Measurements from ENCODE around the gene WHAMM. TPM values are rescaled to one million over a fixed set of nuclear protein-coding genes. Genes with fewer than 3 reads are reported as not detected.
"Not testable (repeated sequence)": the region's sequence is repeated elsewhere in the genome, so short reads cannot be mapped to it uniquely, and the experiment has no call there.

Gene WHAMM
- total RNA-seq, 6 experiments from 2014 or later = 3.7 to 6.5 (median 4.7) TPM

- 0% methylated on average over 22 of the region's 81 CpGs for WGBS (ENCODE audit: insufficient coverage, low coverage, low lambda C conversion rate, missing lambda C conversion rate)
- peak; percentile 37 to 63 (median 58) for DNase-seq
- peak in 3 of 4 donors; percentile 7 to 43 (median 32) for ATAC-seq
- intact Hi-C loops (cut with DNase I) = no loop called here
- peak overlapping the region; percentile 83 to 92 (median 83) for H3K4me3 ChIP-seq
- TF ChIP-seq CTCF (IDR thresholded peaks at IDR 0.05) (no peak), POLR2A (IDR thresholded peaks at IDR 0.05) (no peak)
- H3K36me3 ChIP-seq = peaks cover 0 to 12% (median 7%) of the 10 kb centered on the region in 4 donors
- peaks cover 0 to 28% (median 10%) of the 10 kb centered on the region in 4 donors for H3K4me1 ChIP-seq
- H3K27me3 ChIP-seq = no peaks in the 10 kb centered on the region
- peak overlapping the region; percentile 97 to 99 (median 99) for H3K27ac ChIP-seq
- H3K9me3 ChIP-seq = no peaks in the 10 kb centered on the region
Measured at GRCh38 chr15:82810061-82810889, 847 bp downstream of the WHAMM start.

- 0% methylated on average over 6 of the region's 6 CpGs for WGBS (ENCODE audit: insufficient coverage, low coverage, low lambda C conversion rate, missing lambda C conversion rate)
- DNase-seq = no peak
- TF ChIP-seq CTCF (IDR thresholded peaks at IDR 0.05) (no peak), POLR2A (IDR thresholded peaks at IDR 0.05) (no peak)
- no peaks in the 10 kb centered on the region for H3K9me3 ChIP-seq
- no peaks in the 10 kb centered on the region for H3K27me3 ChIP-seq
- H3K4me1 ChIP-seq = peaks cover 0 to 28% (median 10%) of the 10 kb centered on the region in 4 donors
- intact Hi-C loops (cut with DNase I) = no loop called here
- peaks cover 0 to 19% (median 10%) of the 10 kb centered on the region in 4 donors for H3K36me3 ChIP-seq
- ATAC-seq = no peak
- peak overlapping the region; percentile 97 to 99 (median 99) for H3K27ac ChIP-seq
- H3K4me3 ChIP-seq = peak overlapping the region; percentile 83 to 92 (median 83)
Measured at GRCh38 chr15:82810890-82811426, 1.5 kb downstream of the WHAMM start.

- H3K9me3 ChIP-seq = no peaks in the 10 kb centered on the region
- H3K27ac ChIP-seq = no peak overlapping the region
- peaks cover 0 to 28% (median 10%) of the 10 kb centered on the region in 4 donors for H3K4me1 ChIP-seq
- H3K4me3 ChIP-seq = no peak overlapping the region
- intact Hi-C loops (cut with DNase I) = no loop called here
- no peak for DNase-seq
- peaks cover 0 to 37% (median 15%) of the 10 kb centered on the region in 4 donors for H3K36me3 ChIP-seq
- no peak for TF ChIP-seq POLR2A (IDR thresholded peaks at IDR 0.05)
- TF ChIP-seq CTCF (IDR thresholded peaks at IDR 0.05) = no peak
- no peaks in the 10 kb centered on the region for H3K27me3 ChIP-seq
- no peak for ATAC-seq
- WGBS (ENCODE audit: insufficient coverage, low coverage, low lambda C conversion rate, missing lambda C conversion rate) = 88% methylated on average over 4 of the region's 4 CpGs
Measured at GRCh38 chr15:82812994-82813393, 3.6 kb downstream of the WHAMM start.

- DNase-seq (no peak), ATAC-seq (no peak)
- Histone ChIP-seq H3K4me3 (no peak overlapping the region), H3K36me3 (peaks cover 0 to 79% (median 31%) of the 10 kb centered on the region in 4 donors), H3K27ac (no peak overlapping the region), H3K27me3 (no peaks in the 10 kb centered on the region), H3K4me1 (no peaks in the 10 kb centered on the region), H3K9me3 (no peaks in the 10 kb centered on the region)
- intact Hi-C loops (cut with DNase I) = no loop called here
- TF ChIP-seq POLR2A (IDR thresholded peaks at IDR 0.05) (no peak), CTCF (IDR thresholded peaks at IDR 0.05) (no peak)
Measured at GRCh38 chr15:82820128-82820527, 10.7 kb downstream of the WHAMM start.

- intact Hi-C loops (cut with DNase I); H3K27ac ChIP-seq; H3K4me3 ChIP-seq; H3K9me3 ChIP-seq; ATAC-seq; DNase-seq; H3K4me1 ChIP-seq; H3K27me3 ChIP-seq: not testable (repeated sequence)
- peaks cover 0 to 81% (median 33%) of the 10 kb centered on the region in 4 donors for H3K36me3 ChIP-seq
- 78% methylated on average over 3 of the region's 3 CpGs for WGBS (ENCODE audit: insufficient coverage, low coverage, low lambda C conversion rate, missing lambda C conversion rate)
Measured at GRCh38 chr15:82821396-82821795, 12.0 kb downstream of the WHAMM start.

- H3K27ac ChIP-seq; DNase-seq; H3K4me3 ChIP-seq; H3K4me1 ChIP-seq; ATAC-seq; H3K9me3 ChIP-seq; intact Hi-C loops (cut with DNase I); H3K27me3 ChIP-seq: not testable (repeated sequence)
- peaks cover 3 to 81% (median 33%) of the 10 kb centered on the region in 4 donors for H3K36me3 ChIP-seq
Measured at GRCh38 chr15:82821851-82822250, 12.4 kb downstream of the WHAMM start.
